Natural killer cell (primary cell): ENCODE results near the gene PRR5. TPM values are rescaled to one million over a fixed set of nuclear protein-coding genes. Genes with fewer than 3 reads are reported as not detected.
"Not testable (repeated sequence)": the region's sequence is repeated elsewhere in the genome, so short reads cannot be mapped to it uniquely, and the experiment has no call there.

Source experiments
- ATAC-seq, 3 donors: fragments of 150-1000 bp in 2 of 3; fragments of 200-7000 bp in 1 of 3; cut with Tn5 transposase; 1 replicate in 1 of 3; 2 replicates in 2 of 3; pipeline ENCODE4 v1.10.0; 2021; ENCODE audit warnings: mild to moderate bottlenecking in 2 of 3, moderate library complexity in 2 of 3
- DNase-seq, 2 donors: peaks; one replicate each; pipeline versions ENCODE4 v3.0.0 to v3.0.0-alpha.2; 2013 to 2021; ENCODE audit warnings: mixed read lengths in 1 of 2
- H3K27ac ChIP-seq: one replicate; pipeline ENCODE4 v1.5.1; 2013; ENCODE audit warnings: mild to moderate bottlenecking, low read length
- H3K27me3 ChIP-seq: one replicate; pipeline ENCODE4 v1.6.1; 2013; ENCODE audit warnings: low read length; ENCODE audit not compliant: control insufficient read depth, insufficient read depth
- H3K36me3 ChIP-seq: one replicate; pipeline ENCODE4 v1.6.1; 2013; ENCODE audit warnings: low read length; ENCODE audit not compliant: control insufficient read depth, insufficient read depth
- H3K4me1 ChIP-seq: one replicate; pipeline ENCODE4 v1.6.1; 2013; ENCODE audit warnings: low read length; ENCODE audit not compliant: control insufficient read depth, insufficient read depth
- H3K4me3 ChIP-seq: one replicate; pipeline ENCODE4 v1.5.1; 2013; ENCODE audit warnings: low read length
- H3K9me3 ChIP-seq: one replicate; pipeline ENCODE4 v1.6.1; 2013; ENCODE audit warnings: low read length; ENCODE audit not compliant: control insufficient read depth, insufficient read depth
- H3K27ac Mint-ChIP-seq, 2 donors: one replicate each; pipeline ENCODE4 v1.8.0; 2022; ENCODE audit warnings: mild to moderate bottlenecking in 2 of 2, mixed read lengths in 2 of 2, moderate library complexity in 1 of 2
- H3K27me3 Mint-ChIP-seq, 2 donors: one replicate each; pipeline ENCODE4 v1.8.0; 2022; ENCODE audit warnings: low read depth in 2 of 2, mixed read lengths in 2 of 2
- H3K36me3 Mint-ChIP-seq: one replicate; pipeline ENCODE4 v1.8.0; 2022; ENCODE audit warnings: mixed read lengths
- H3K4me1 Mint-ChIP-seq, 2 donors: one replicate each; pipeline ENCODE4 v1.8.0; 2022; ENCODE audit warnings: mixed read lengths in 2 of 2
- H3K4me3 Mint-ChIP-seq: one replicate; pipeline ENCODE4 v1.8.0; 2022; ENCODE audit warnings: mild to moderate bottlenecking, moderate library complexity, mixed read lengths
- H3K9me3 Mint-ChIP-seq, 2 donors: one replicate each; pipeline ENCODE4 v1.8.0; 2022; ENCODE audit warnings: mixed read lengths in 2 of 2
- WGBS: methylation state at CpG from one replicate; pipeline ENCODE4 v1.1.7; 2013; ENCODE audit warnings: missing lambda C conversion rate; ENCODE audit not compliant: insufficient coverage; 5-methylcytosine and 5-hydroxymethylcytosine counted together
- intact Hi-C: fragments of 100-400 bp; cut with micrococcal nuclease; formaldehyde crosslinking; loops from one replicate; pipeline ENCODE4 v1.14.2; 2022
- total RNA-seq, 4 donors: library from RNA; stranded (reverse); fragments of 120-200 nt in 1 of 4; gene quantifications; one replicate each; pipeline versions ENCODE4 v1.2.3 to v1.2.4, GENCODE V29; 2013 to 2022
- TF ChIP-seq, protein P1 (sequence below): fragments of 200-600 bp; IDR thresholded peaks from one replicate; pipeline ENCODE4 v1.8.0; 2022; ENCODE audit warnings: antibody characterized with exemption

PRR5 gene
- total RNA-seq, 3 donors from 2014 or later (not counting 1 experiment from before 2014, with no cell fraction given) = 92.6 to 133 (median 93.4) TPM

DNA sequence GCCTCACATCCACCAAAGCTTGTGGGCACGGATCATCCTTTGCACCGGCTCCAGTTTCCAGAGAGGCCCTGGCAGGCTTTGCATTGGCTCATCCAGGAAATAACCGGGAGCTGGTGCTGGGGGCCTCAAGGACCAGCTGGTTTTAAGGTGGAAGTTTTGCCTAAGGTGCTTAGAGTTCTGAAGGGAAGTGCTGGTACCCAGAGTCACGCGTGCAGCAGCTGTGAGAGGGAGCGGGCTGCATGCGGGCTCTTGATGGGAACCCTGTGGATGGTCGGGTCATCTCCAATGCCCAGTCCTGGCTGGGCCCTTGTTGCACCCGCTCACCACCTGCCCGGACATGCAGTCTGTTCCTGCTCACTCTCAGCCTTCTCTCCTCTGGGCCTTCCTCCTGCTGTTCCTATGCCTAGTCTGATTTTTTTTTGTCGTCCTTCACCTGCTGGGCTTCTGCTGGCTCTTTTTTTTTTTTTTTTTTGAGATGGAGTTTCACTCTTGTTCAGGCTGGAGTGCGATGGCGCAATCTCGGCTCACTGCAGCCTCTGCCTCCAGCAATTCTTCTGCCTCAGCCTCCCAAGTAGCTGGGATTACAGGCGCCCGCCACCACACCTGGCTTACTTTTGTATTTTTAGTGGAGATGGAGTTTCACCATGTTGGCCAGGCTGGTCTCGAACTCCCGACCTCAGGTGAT, 24.0 kb upstream of the PRR5 start:
- Histone ChIP-seq H3K27me3 (no peaks in the 10 kb centered on the region), H3K4me3 (no peak overlapping the region), H3K4me1 (peaks cover 56% of the 10 kb centered on the region), H3K9me3 (no peaks in the 10 kb centered on the region), H3K27ac (no peak overlapping the region), H3K36me3 (peaks cover 2% of the 10 kb centered on the region)
- 72% methylated on average over 15 of the region's 18 CpGs for WGBS
- ATAC-seq (no peak), DNase-seq (no peak)
- H3K4me3 Mint-ChIP-seq = peak overlapping the region; percentile 78
- TF ChIP-seq, protein P1, sequence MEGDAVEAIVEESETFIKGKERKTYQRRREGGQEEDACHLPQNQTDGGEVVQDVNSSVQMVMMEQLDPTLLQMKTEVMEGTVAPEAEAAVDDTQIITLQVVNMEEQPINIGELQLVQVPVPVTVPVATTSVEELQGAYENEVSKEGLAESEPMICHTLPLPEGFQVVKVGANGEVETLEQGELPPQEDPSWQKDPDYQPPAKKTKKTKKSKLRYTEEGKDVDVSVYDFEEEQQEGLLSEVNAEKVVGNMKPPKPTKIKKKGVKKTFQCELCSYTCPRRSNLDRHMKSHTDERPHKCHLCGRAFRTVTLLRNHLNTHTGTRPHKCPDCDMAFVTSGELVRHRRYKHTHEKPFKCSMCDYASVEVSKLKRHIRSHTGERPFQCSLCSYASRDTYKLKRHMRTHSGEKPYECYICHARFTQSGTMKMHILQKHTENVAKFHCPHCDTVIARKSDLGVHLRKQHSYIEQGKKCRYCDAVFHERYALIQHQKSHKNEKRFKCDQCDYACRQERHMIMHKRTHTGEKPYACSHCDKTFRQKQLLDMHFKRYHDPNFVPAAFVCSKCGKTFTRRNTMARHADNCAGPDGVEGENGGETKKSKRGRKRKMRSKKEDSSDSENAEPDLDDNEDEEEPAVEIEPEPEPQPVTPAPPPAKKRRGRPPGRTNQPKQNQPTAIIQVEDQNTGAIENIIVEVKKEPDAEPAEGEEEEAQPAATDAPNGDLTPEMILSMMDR = no peak
- no peaks in the 10 kb centered on the region for H3K27me3 Mint-ChIP-seq
- H3K4me1 Mint-ChIP-seq = peaks cover 47 to 74% of the 10 kb centered on the region in 2 donors
- H3K36me3 Mint-ChIP-seq = no peaks in the 10 kb centered on the region
- no peaks in the 10 kb centered on the region for H3K9me3 Mint-ChIP-seq
- peak overlapping the region; percentile 61 to 79 for H3K27ac Mint-ChIP-seq
- intact Hi-C loops = no loop called here

DNA sequence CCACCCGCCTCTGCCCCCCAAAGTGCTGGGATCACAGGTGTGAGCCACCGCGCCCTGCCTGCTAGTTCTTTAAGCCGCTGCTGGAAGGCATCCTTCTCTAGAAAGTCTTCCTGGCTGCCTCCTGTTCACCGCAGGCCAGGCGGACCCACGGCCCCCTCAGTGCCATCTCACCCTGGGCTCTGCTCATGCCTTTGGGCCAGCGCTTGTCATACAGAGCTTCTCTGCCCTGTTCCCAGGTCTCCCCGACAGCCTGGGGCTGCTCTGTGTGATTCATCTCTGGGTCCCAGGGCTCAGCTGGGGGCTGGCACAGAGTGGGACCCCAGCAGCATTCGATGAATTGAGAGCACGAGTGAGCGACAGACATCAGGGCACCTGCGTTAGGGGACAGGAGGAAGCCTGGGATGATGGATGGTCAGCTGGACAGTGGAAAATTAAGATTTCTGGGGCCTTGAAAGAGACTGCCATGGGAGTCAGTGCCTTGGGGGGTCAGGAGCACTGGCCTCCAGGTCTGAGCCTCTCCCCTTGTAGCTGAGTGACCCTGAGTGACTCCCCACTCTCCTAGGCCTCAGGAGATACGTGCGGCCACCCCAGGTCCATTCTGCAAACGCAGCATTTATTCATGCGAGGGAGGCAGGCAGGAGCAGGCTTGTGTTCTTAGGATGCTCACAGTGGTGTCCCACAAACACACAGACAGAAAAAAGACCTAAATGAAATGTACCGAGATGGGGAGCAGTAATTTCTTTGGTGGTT, 23.3 kb upstream of the PRR5 start:
- no peak overlapping the region for H3K4me3 Mint-ChIP-seq

DNA sequence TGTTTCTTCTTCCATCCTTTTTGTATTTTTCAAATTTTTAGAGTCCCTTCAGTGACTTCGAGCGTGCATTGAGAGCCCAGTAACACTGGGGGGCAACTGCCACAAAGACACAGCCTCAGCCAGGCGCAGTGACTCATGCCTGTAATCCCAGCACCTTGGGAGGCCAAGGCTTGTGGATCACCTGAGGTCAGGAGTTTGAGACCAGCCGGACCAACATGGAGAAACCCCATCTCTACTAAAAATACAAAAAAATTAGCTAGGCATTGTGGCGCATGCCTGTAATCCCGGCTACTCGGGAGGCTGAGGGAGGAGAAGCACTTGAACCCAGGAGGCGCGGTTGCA, 22.7 kb upstream of the PRR5 start:
- WGBS = 97% methylated on average over 9 of the region's 9 CpGs

More for the DNA sequence above, 23.3 kb upstream of the PRR5 start:
- Histone ChIP-seq H3K27ac (no peak overlapping the region), H3K9me3 (no peaks in the 10 kb centered on the region), H3K36me3 (peaks cover 2% of the 10 kb centered on the region), H3K4me3 (no peak overlapping the region), H3K4me1 (peaks cover 62% of the 10 kb centered on the region), H3K27me3 (no peaks in the 10 kb centered on the region)
- 87% methylated on average over 18 of the region's 18 CpGs for WGBS
- no peaks in the 10 kb centered on the region for H3K27me3 Mint-ChIP-seq
- H3K9me3 Mint-ChIP-seq = no peaks in the 10 kb centered on the region
- TF ChIP-seq, protein P1 = no peak
- no peak overlapping the region for H3K27ac Mint-ChIP-seq
- ATAC-seq (no peak), DNase-seq (no peak)
- peaks cover 47 to 75% of the 10 kb centered on the region in 2 donors for H3K4me1 Mint-ChIP-seq
- H3K36me3 Mint-ChIP-seq = no peaks in the 10 kb centered on the region
- intact Hi-C loops = no loop called here

DNA sequence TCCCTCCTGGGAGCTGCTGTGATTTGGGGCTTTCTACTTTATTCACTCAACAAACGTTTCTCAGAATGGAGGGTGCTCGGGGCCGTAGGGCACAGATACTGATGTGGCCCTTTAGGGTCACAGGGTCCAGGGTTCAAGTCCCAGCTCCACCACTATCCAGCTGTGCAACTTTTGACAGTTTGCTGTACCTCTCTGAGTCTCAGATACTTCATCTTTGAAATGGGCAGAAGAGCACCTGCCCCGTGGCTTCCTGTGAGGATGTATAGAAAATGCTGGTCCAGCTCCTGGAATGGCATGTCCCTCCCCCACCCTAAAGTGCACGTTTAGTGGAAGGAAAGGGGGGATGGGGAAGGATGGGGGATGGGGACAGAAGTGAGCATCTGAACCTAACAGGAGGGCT, 21.9 kb upstream of the PRR5 start:
- 86% methylated on average over 5 of the region's 5 CpGs for WGBS
- H3K4me1 Mint-ChIP-seq = peaks cover 51 to 84% of the 10 kb centered on the region in 2 donors
- H3K4me1 ChIP-seq = peaks cover 75% of the 10 kb centered on the region
- no peaks in the 10 kb centered on the region for H3K9me3 Mint-ChIP-seq
- H3K4me3 ChIP-seq = no peak overlapping the region
- no peaks in the 10 kb centered on the region for H3K36me3 Mint-ChIP-seq
- no peak overlapping the region for H3K4me3 Mint-ChIP-seq
- ATAC-seq (no peak), DNase-seq (no peak)
- peaks cover 2% of the 10 kb centered on the region for H3K36me3 ChIP-seq
- H3K27ac Mint-ChIP-seq = no peak overlapping the region
- TF ChIP-seq, protein P1 = no peak
- no peak overlapping the region for H3K27ac ChIP-seq
- H3K27me3 ChIP-seq = no peaks in the 10 kb centered on the region
- H3K27me3 Mint-ChIP-seq = no peaks in the 10 kb centered on the region
- intact Hi-C loops = loop anchor here (10.0 kb wide), 1 partner anchor 685 kb away; no protein-coding TSS in a partner anchor
- H3K9me3 ChIP-seq = no peaks in the 10 kb centered on the region

More for the DNA sequence above, 22.7 kb upstream of the PRR5 start:
- H3K36me3 ChIP-seq, H3K27ac Mint-ChIP-seq, H3K4me3 ChIP-seq, H3K9me3 Mint-ChIP-seq, H3K9me3 ChIP-seq, ATAC-seq, intact Hi-C loops, H3K27me3 Mint-ChIP-seq, H3K27ac ChIP-seq, H3K27me3 ChIP-seq, DNase-seq, H3K36me3 Mint-ChIP-seq, H3K4me3 Mint-ChIP-seq: not testable (repeated sequence)
- peaks cover 43 to 76% of the 10 kb centered on the region in 2 donors for H3K4me1 Mint-ChIP-seq
- peaks cover 67% of the 10 kb centered on the region for H3K4me1 ChIP-seq
